Thyroid gland (tissue), 4 donors: ENCODE results near the gene MB. TPM values are rescaled to one million over a fixed set of nuclear protein-coding genes. Genes with fewer than 3 reads are reported as not detected.

Experiments
- DNase-seq, 2 donors: peaks; one replicate each; pipeline ENCODE4 v3.0.0-alpha.2; 2019
- H3K27ac ChIP-seq, 3 donors: fragments of 200-600 bp; sonication (generic); 1 replicate in 2 of 3; 2 replicates in 1 of 3; pipeline ENCODE4 v1.5.1; 2016 to 2019; ENCODE audit warnings: mild to moderate bottlenecking in 1 of 3, moderate library complexity in 1 of 3
- H3K27me3 ChIP-seq: fragments of 200-600 bp; sonication (generic); one replicate; pipeline ENCODE4 v1.5.1; 2019
- H3K36me3 ChIP-seq, 2 donors: fragments of 200-600 bp; sonication (generic); one replicate each; pipeline ENCODE4 v1.5.1; 2016 to 2019
- H3K4me1 ChIP-seq, 2 donors: fragments of 200-600 bp; sonication (generic); one replicate each; pipeline ENCODE4 v1.5.1; 2017 to 2019
- H3K4me3 ChIP-seq, 3 donors: fragments of 200-600 bp; sonication (generic); replicated peaks in 1 of 3; 1 replicate in 2 of 3; 2 replicates in 1 of 3; pipeline ENCODE4 v1.5.1; 2016; ENCODE audit warnings: mild to moderate bottlenecking in 1 of 3
- H3K9me3 ChIP-seq: fragments of 200-600 bp; sonication (generic); one replicate; pipeline ENCODE4 v1.5.1; 2017
- POLR2A ChIP-seq, 2 donors: fragments of 450-650 bp; IDR thresholded peaks; one replicate each; pipeline ENCODE4 v1.6.1; 2017; ENCODE audit warnings: antibody characterized with exemption in 2 of 2, mild to moderate bottlenecking in 2 of 2, moderate library complexity in 1 of 2
- WGBS, 2 donors: methylation state at CpG; one replicate each; pipeline ENCODE4 v1.1.5; 2017; 5-methylcytosine and 5-hydroxymethylcytosine counted together
- intact Hi-C: fragments of 100-400 bp; cut with DNase I; formaldehyde crosslinking; loops from one replicate; pipeline ENCODE4 v1.15.1; 2023
- total RNA-seq, 4 donors: library from RNA; depleted of rRNA; stranded (reverse); fragments of >200 nt; gene quantifications; one replicate each; pipeline ENCODE4 v1.2.3, GENCODE V29; 2016
- TF ChIP-seq, protein P1 (sequence below), 6 experiments: fragments of 200-600 bp in 3 of 6; fragments of 450-650 bp in 3 of 6; sonication (generic) in 3 of 6; IDR thresholded peaks; one replicate each; pipeline ENCODE4 v1.5.1; 2016 to 2019; ENCODE audit warnings: antibody characterized with exemption in 6 of 6, mild to moderate bottlenecking in 2 of 6, inconsistent platforms in 1 of 6, moderate library complexity in 1 of 6

The MB gene
- total RNA-seq, 4 donors from 2014 or later = 0.45 to 1.8 TPM; not detected in 2

GRCh38 chr22:35653824-35654223 lies 36.7 kb upstream of the MB start:
- DNase-seq = no peak
- intact Hi-C loops = no loop called here
- no peaks in the 10 kb centered on the region for H3K9me3 ChIP-seq
- TF ChIP-seq, protein P1, sequence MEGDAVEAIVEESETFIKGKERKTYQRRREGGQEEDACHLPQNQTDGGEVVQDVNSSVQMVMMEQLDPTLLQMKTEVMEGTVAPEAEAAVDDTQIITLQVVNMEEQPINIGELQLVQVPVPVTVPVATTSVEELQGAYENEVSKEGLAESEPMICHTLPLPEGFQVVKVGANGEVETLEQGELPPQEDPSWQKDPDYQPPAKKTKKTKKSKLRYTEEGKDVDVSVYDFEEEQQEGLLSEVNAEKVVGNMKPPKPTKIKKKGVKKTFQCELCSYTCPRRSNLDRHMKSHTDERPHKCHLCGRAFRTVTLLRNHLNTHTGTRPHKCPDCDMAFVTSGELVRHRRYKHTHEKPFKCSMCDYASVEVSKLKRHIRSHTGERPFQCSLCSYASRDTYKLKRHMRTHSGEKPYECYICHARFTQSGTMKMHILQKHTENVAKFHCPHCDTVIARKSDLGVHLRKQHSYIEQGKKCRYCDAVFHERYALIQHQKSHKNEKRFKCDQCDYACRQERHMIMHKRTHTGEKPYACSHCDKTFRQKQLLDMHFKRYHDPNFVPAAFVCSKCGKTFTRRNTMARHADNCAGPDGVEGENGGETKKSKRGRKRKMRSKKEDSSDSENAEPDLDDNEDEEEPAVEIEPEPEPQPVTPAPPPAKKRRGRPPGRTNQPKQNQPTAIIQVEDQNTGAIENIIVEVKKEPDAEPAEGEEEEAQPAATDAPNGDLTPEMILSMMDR (IDR thresholded peaks at IDR 0.05) = no peak
- TF ChIP-seq POLR2A (IDR thresholded peaks at IDR 0.05) = no peak
- 79 to 95% methylated on average over 1 of the region's 1 CpG for WGBS, 2 donors
- H3K27ac ChIP-seq = no peak overlapping the region
- peaks cover 3 to 18% of the 10 kb centered on the region in 2 donors for H3K36me3 ChIP-seq
- H3K27me3 ChIP-seq = no peaks in the 10 kb centered on the region
- no peak overlapping the region for H3K4me3 ChIP-seq
- H3K4me1 ChIP-seq = peaks cover 20 to 31% of the 10 kb centered on the region in 2 donors

DNA sequence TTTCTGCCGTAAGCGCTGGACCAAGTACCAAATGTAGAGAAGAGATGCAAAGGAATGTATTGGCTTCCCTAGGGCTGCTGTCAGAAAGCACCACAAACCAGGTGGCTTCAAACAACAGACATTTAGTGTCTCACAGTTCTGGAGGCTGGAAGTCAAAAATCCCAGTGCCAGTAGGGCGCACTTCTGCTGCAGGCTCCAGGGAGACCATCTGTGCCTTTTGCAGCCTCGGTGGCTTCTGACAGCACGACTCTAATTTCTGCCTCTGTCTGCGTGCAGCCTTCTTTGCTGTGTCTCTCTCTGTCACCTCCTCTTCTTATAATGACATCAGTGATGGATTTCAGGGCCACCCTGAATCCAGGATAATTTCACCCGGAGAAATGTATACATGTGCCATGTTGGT lies 34.0 kb upstream of the MB start:
- Histone ChIP-seq H3K4me3 (no peak overlapping the region), H3K27me3 (no peaks in the 10 kb centered on the region), H3K27ac (no peak overlapping the region), H3K36me3 (no peaks in the 10 kb centered on the region), H3K4me1 (peaks cover 25 to 43% of the 10 kb centered on the region in 2 donors), H3K9me3 (no peaks in the 10 kb centered on the region)
- 95 to 98% methylated on average over 7 of the region's 7 CpGs for WGBS, 2 donors
- intact Hi-C loops = no loop called here
- TF ChIP-seq POLR2A (IDR thresholded peaks at IDR 0.05) = no peak
- TF ChIP-seq, protein P1 (IDR thresholded peaks at IDR 0.05) = no peak
- no peak for DNase-seq

DNA sequence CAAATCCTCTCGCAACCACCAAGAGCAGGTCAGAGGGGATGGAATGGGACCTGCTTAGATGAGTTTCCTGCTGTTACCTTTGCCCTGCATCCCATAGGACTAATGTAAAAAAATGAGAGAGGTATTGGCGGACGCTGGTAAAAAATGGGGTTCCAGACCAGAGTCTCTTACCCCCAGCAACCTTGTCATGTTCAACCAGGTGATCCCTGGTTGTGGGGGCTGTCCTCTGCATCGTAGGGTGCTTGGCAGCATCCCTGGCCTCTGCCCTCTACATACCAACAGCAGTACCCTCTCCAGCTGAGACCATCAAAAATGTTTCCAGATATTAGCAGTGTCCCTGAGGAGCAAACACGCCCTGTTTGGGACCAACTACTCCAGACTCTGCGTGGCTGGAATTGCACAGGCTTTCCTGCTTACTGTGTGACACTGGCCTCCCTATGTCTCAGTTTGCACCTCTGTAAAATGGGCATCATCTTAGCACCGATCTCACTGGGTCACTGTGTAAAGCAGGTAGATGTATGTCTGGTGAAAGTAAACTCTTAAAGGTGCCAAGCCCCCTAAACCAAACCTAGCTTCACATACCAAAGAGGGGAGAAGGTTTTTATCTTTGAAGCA lies 32.6 kb upstream of the MB start:
- WGBS, 2 donors = 87 to 88% methylated on average over 5 to 7 of the region's 7 CpGs
- Histone ChIP-seq H3K27ac (peak overlapping the region; percentile 94 to 98 (median 95)), H3K9me3 (no peaks in the 10 kb centered on the region), H3K36me3 (no peaks in the 10 kb centered on the region), H3K4me3 (peak overlapping the region in 1 of 3 donors; percentile 65), H3K27me3 (no peaks in the 10 kb centered on the region), H3K4me1 (peaks cover 25 to 43% of the 10 kb centered on the region in 2 donors)
- no peak for DNase-seq
- TF ChIP-seq, protein P1 (IDR thresholded peaks at IDR 0.05) = no peak
- no peak for TF ChIP-seq POLR2A (IDR thresholded peaks at IDR 0.05)
- intact Hi-C loops = no loop called here

GRCh38 chr22:35649026-35649553 lies 32.0 kb upstream of the MB start:
- 49 to 50% methylated on average over 7 of the region's 7 CpGs for WGBS, 2 donors
- H3K27me3 ChIP-seq = no peaks in the 10 kb centered on the region
- peak overlapping the region; percentile 94 to 98 (median 95) for H3K27ac ChIP-seq
- intact Hi-C loops = no loop called here
- H3K9me3 ChIP-seq = no peaks in the 10 kb centered on the region
- H3K36me3 ChIP-seq = no peaks in the 10 kb centered on the region
- H3K4me1 ChIP-seq = peaks cover 25 to 43% of the 10 kb centered on the region in 2 donors
- peak overlapping the region; percentile 42 to 95 (median 65) for H3K4me3 ChIP-seq
- peak in 1 of 2 donors; percentile 32 for DNase-seq
- TF ChIP-seq, protein P1 (IDR thresholded peaks at IDR 0.05) = no peak
- TF ChIP-seq POLR2A (IDR thresholded peaks at IDR 0.05) = no peak
